PC-9 (cell line): Measurements from ENCODE around the gene SYNJ1.
"Not testable (repeated sequence)": the region's sequence is repeated elsewhere in the genome, so short reads cannot be mapped to it uniquely, and the experiment has no call there.

ENCODE experiments used
- CTCF ChIP-seq: fragments of 200-600 bp; sonication (generic); conservative IDR thresholded peaks from 2 replicates; pipeline ENCODE4 v1.6.1; 2017; ENCODE audit warnings: mixed run types, antibody characterized with exemption, mild to moderate bottlenecking, moderate library complexity
- EZH2 ChIP-seq: fragments of 200-600 bp; sonication (generic); IDR thresholded peaks from 2 replicates; pipeline ENCODE4 v1.8.0; 2017; ENCODE audit warnings: antibody characterized with exemption, low read depth

- TF ChIP-seq CTCF, EZH2: not testable (repeated sequence)
Observed at GRCh38 chr21:32661026-32661782, 66.6 kb downstream of the SYNJ1 start.
